HG03378 (cell line): ENCODE results near the gene CASK.
"Not testable (repeated sequence)": the region's sequence is repeated elsewhere in the genome, so short reads cannot be mapped to it uniquely, and the experiment has no call there.

Source experiments
- ATAC-seq: cut with Tn5 transposase; IDR thresholded peaks from one replicate; pipeline ENCODE4 v1.9.1; 2021; ENCODE audit warnings: mild to moderate bottlenecking, moderate library complexity; ENCODE audit not compliant: unreplicated experiment

The CASK gene

GRCh38 chrX:41737065-41737464 lies 186.3 kb downstream of the CASK start:
- no peak for ATAC-seq

GRCh38 chrX:41734530-41734929 lies 188.8 kb downstream of the CASK start:
- no peak for ATAC-seq

- ATAC-seq: peak; percentile 97
Measured at GRCh38 chrX:41733939-41734338, 189.4 kb downstream of the CASK start.

- no peak for ATAC-seq
Measured at GRCh38 chrX:41732260-41732659, 191.1 kb downstream of the CASK start.

GRCh38 chrX:41730081-41730480 lies 193.3 kb downstream of the CASK start:
- ATAC-seq: no peak

- no peak for ATAC-seq
Measured at GRCh38 chrX:41728125-41728524, 195.2 kb downstream of the CASK start.

GRCh38 chrX:41723826-41724225 lies 199.5 kb downstream of the CASK start, which contains the start of gene GPR82:
GPR82 (plus strand) TSS chrX:41724181; CDS start chrX:41727027, 2,846 bp downstream.
- ATAC-seq: no peak

GRCh38 chrX:41722816-41723618 lies 200.3 kb downstream of the CASK start:
- ATAC-seq: no peak

- no peak for ATAC-seq
Measured at GRCh38 chrX:41722214-41722613, 201.1 kb downstream of the CASK start.

- ATAC-seq: no peak
Measured at GRCh38 chrX:41721590-41721989, 201.8 kb downstream of the CASK start.

GRCh38 chrX:41720125-41720779 lies 203.1 kb downstream of the CASK start:
- peak; percentile 86 for ATAC-seq

- not testable (repeated sequence) for ATAC-seq
Measured at GRCh38 chrX:41719610-41720009, 203.7 kb downstream of the CASK start.

- ATAC-seq: no peak
Measured at GRCh38 chrX:41718481-41719235, 204.7 kb downstream of the CASK start.

GRCh38 chrX:41716767-41717473 lies 206.4 kb downstream of the CASK start:
- no peak for ATAC-seq

- no peak for ATAC-seq
Measured at GRCh38 chrX:41716222-41716621, 207.1 kb downstream of the CASK start.

- no peak for ATAC-seq
Measured at GRCh38 chrX:41711021-41711667, 212.2 kb downstream of the CASK start.

GRCh38 chrX:41708486-41708885 lies 214.9 kb downstream of the CASK start:
- ATAC-seq: no peak

- no peak for ATAC-seq
Measured at GRCh38 chrX:41707218-41707617, 216.1 kb downstream of the CASK start.

GRCh38 chrX:41705680-41706374 lies 217.5 kb downstream of the CASK start:
- ATAC-seq: peak; percentile 88

GRCh38 chrX:41705042-41705441 lies 218.3 kb downstream of the CASK start:
- ATAC-seq: no peak
